ENCODE results near the gene IMPDH2.

IMPDH2 gene

DNA sequence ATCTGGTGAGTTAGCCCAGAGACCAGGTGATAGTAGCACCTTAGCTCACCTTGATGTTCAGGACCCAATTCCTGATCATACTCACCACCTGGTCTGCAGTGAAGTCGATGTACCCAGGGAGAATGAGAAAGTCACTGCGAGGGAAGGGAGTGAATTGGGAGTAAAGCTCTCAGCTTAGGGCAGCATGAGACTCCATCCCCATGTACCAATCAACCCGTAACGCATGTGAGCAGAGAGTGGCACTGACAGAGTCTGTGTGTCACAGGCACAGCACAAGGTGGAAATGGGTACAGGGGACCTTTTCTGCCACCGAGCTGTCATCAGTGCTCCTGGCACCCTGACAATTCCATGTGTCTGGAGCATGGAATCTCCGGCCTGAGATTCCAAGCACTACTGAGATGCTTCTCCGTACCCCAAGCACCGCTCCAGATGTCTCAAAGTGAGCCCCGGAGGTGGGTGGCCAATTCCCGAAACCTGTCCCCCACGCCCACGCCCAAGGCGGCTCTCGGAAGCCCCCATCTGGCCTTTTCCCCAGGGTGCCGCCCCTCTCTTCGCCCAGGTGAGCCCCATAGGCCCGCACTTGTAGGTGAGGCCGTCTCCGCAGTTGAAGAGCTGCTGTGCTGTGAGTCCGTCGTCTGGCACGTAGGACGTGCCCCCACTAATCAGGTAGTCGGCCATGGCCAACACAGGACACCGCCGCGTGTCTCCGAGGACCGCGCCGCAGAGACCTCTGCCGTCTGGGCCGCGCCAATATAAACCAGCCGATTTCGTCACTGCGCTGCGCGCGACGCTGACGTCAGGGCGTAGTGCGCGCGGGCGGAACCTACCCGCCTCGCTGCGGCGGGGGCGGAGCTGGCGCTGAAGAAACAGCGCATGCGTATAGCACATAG is at the start of gene IMPDH2:
TSS of gene IMPDH2 (minus strand) at position 726 of the 890 bp plus-strand sequence. CDS start at position 678, 48 bp downstream.
- peak; percentile 93 to 94 for DNase-seq

DNA sequence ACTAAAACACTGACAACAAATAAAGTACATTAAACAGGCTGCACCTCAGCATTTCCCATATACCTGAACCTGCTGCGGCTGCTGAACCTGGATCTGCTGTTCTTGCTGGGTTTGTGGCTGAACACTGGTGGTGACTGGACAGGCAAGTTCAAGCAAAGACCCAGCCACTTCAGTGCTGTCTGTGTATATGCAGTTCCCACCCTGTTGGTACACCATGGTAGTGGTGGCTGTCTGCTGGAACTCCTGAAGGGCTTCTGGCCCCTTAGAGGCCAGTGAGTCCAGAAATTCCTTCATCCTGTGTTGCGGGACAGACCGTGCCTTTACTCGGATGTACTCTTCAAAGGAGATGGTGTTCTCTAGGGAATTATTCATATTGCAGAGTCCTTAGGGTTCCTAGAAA is 47.4 kb upstream of the IMPDH2 start:
- DNase-seq, result no peak

DNA sequence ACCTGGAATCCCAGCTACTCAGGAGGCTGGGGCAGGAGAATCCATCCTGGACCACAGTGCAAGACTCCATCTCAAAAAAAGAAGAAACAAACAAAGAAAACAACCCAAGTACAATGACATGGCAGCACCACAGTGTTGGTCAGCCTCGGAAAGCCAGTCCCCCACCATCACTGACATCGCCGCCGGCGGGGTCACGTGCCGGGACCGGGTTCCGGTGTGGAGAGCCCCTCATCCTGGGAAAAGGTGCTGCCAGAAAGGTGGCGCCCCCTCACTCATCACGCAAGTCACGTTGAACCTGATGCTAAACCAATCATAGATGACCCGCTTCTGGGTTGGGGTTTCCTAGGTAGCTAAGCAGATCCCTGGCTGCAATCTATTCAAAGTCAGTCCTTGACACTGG is 46.9 kb upstream of the IMPDH2 start:
- DNase-seq, result no peak

DNA sequence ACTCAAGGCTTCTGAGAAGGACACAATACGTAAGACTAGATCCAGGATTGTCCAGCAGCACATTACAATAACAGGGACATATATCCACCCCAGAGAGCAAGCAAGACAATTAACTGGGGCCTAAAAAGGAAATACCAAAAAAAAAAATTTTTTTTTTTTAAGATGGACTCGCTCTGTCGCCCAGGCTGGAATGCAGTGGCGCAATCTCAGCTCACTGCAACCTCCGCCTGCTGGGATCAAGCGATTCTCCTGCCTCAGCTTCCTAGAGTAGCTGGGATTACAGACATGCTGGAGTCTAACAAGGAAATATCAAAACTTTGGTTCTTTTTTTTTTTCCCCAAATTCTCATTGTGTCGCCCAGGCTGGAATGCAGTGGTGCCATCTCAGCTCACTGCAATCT is 28.8 kb upstream of the IMPDH2 start:
- DNase-seq, result no peak

DNA sequence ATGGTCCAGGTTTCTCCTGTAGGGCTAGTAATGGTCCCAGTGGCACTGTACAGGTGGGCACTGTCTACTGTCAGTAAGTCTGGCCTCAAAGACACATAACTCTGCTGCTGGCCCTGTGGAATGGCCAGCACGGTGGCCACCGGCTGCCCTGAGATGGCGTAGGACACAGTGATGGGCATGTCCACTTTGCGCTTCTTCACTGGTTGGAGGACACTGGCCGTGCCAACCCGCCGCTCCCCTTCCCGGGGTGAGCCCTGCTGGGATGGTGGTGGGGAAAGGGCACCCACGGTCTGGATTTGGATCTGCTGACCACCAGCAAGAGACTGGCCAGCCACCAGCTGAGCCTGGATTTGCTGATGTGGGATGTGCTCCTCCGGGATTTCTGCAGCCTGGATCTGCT is 28.1 kb upstream of the IMPDH2 start:
- no peak for DNase-seq

DNA sequence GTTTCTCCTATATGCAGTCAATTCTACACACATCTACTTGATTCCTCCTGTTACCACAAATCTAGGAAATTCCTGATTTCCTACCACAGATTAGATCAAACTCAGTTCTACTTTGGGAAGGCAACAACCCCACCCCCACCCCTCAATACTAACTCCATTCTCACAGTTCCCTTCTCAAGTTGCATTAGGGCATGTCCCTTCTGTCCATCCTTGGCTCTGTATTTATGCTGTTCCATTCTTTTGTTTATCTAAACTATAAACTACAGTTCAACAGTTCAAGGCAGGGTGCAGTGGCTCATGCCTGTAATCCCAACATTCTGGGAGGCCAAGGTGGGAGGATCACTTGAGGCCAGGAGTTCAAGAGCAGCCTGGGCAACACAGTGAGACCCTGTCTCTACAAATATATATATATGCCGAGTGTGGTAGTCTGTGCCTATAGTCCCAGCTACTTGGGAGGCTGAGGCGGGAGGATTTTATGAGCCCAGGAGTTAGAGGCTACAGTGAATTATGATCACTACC is 25.2 kb upstream of the IMPDH2 start:
- DNase-seq, result no peak

DNA sequence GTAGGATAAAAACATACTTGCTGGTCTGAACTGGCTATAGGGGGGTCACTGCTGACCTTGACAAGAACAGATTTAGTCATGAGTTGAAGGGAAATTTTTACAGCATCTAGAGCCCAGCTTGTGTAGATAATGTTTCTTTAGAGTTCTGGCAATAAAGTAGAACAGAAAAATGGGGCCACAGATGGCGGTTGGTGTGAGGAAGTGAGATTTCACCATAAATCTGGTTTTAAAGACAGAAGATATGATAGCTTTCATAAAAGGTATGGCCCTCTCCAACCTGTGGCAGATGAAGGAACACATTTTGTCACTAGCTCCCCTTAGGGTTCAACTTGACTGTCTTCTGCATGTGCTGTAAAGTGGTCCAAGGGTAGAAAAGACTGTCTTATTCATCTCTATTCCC is 24.3 kb upstream of the IMPDH2 start:
- DNase-seq, result no peak

DNA sequence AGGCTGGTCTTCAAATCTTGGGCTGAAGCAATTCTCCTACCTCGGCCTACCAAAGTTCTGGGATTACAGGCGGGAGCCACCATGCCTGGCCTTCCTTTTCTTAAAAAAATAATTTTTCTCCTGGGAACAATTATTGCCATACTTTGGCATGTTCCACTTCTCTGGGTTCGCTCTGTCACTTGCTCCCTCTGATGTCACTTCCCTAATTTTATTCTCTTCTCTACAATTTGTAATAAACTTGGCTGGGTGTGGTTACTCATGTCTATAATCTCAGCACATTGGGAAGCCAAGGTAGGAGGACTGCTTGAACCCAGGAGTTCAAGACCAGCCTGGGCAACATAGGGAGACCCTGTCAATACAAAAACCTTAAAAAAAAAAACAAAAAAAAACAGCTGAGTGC is 6.1 kb upstream of the IMPDH2 start:
- DNase-seq, result no peak

DNA sequence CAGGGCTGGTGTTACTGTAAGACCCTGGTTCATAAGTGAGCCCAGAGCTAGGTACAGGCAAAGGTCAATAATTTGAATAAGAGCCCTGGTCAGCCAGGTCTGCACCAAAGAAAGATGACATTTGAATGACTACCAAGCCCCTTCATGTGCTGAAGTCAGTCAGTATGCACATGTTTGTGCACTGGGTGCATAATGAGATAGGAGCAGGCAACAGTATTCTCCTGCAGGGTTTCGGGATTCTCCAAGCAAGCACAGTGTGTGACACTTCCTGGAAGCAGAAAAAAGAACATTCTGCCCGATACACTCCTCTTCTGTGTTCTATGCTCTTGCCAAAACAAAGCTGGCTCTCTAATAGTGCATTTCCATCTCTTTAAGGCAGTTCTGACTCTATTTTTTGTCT is 5.5 kb upstream of the IMPDH2 start:
- no peak for DNase-seq

DNA sequence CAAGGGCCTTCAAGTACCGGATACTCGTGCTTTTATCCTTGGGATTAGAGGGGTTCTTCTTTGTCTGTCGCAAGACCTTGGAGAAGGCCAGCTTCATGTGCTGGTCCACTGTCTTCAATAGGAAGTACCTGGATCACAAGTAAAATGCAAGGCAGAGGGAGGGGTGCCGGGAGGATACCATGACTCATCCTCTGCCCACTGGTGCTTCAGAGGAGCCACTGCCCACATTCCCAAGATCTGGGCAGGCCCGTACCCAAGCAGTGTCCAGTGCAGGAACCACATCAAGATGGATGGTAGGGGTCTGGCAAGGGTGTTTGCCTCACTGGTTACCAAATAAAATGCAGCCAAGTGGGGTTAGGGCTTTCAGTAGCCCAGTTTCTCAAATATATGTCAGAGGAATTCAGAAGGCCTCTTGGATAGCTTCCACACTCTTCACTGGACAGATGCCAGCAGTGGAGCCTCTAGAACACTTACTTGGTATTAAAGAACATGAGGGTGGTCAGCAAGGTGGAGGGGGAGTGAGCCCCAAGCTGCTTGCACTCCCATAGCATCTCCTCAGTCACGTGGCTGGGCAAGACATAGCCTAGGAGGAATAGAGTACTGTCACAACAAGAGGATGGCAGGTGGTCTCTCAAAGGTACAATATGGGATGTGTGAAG is 3.6 kb upstream of the IMPDH2 start:
- no peak for DNase-seq

DNA sequence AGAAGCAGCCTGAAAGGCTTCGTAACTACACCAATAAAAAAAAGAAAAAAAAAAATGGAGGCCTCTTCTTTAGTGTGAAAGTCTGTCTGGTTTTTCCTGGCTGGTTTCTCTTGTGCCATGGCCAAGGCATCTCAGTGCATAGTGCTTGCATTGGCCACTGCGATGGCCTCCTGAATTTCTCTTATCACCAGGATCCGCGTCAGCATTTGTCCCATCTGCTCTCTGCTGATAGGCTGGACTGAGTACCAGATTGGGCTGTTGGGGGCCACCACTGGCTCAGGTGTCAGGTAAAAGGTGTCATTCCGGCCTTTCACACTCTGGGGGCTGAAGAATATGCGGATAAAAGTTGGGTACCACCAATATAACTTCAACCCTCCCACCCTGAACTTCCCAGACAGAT is 1.1 kb upstream of the IMPDH2 start:
- no peak for DNase-seq

DNA sequence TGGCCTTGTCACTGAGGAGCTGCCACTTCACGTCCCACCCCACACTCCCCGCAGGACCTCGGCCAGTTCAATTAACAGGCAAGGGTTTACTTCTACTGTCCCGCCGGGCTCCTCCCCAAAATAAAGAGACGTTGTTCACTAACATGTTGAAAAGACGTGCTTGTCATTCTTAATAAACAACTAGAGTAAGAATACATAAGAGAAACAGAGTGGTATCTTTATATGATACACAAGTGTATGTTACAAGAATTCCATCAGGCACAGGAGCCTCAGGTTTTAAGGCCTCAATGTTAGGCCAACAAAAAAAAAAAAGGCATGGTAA is 326 bp upstream of the IMPDH2 start:
- no peak for DNase-seq

DNA sequence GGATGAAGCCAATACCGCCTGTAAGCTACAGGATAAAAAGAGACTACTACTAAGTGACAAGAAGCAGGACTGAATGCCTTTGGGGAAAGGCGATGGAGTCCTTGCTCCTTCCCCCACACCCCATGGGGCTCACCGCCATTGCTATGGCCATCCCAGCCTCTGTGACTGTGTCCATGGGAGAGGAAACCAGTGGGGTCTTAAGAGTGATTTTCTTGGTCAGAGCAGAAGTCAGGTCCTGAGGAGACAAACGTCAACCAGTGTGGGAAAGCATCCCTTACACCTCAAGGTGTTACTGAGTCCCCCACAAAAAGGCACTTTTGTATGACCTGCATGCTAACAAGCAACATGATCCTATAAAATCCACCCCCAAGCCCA is 913 bp downstream of the IMPDH2 start:
- DNase-seq, result no peak

DNA sequence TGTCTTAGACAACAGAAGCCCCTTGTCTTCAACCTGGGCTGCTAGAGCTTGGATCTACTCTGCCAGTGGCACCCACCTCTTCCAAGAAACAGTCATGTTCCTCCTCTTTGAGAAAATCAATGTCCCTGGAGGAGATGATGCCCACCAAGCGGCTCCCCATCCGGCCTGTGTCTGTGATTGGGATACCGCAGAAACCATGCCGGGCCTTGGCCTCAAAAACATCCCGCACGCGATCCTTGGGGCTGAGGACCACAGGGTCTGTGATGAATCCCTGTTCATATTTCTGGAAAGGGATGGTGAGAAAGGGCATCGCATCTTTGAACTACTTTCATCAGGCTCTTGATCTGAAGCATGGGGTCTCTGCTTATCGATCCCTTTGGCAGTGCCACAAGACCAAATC is 1.6 kb downstream of the IMPDH2 start:
- peak in 1 of 2 experiments; percentile 13 for DNase-seq

DNA sequence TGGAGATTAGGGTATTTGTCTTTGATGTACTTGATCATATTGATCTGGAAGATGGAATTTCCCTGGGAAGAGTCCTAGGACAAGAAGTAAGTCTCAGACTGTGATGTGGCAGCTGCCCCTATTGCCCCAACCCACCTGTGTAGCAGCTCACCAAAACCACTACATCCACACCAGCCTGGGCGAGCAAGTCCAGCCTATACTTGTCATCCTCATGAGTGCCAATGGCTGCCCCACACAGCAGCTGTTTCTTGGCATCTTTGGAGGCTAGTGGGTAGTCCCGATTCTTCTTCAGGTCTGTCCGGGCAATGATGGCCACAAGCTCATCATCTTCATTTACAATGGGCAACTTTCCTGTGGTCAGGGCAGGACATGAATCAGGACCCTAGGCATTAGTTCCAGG is 2.7 kb downstream of the IMPDH2 start:
- no peak for DNase-seq

DNA sequence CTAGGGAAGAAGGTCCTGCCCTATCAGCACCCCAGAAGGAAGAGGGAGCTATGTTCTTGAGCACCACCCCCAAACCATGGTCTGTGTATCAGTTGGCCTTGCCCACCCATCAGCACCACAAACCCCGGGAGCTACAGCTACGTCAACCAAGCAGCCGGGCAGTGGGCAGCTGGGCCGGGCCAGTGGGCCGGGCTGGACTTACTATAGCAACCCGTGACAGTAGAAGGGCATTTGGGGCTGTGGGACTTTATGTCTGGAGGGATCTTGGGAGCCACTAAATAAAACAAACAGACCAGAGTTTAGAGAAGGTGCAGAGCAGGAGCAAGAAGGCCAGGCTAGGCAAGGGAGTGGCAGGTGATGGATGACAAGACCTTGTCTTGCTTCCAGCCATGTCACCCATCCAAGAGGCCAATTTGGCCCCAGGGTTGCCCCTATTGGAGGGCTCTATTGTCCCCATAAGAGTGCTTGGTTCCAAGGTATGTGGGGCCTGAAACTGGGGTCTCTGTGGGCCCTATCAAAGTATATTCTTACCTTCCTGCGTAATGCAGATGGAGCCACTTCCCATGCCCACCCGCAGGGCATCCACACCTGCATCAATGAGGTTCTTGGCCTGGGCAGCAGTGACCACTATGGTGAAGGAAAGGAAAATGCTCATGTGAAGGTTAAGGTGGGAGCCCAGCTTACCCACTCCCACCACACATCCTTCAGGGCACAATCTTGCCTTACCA is 3.2 kb downstream of the IMPDH2 start:
- DNase-seq, result no peak

DNA sequence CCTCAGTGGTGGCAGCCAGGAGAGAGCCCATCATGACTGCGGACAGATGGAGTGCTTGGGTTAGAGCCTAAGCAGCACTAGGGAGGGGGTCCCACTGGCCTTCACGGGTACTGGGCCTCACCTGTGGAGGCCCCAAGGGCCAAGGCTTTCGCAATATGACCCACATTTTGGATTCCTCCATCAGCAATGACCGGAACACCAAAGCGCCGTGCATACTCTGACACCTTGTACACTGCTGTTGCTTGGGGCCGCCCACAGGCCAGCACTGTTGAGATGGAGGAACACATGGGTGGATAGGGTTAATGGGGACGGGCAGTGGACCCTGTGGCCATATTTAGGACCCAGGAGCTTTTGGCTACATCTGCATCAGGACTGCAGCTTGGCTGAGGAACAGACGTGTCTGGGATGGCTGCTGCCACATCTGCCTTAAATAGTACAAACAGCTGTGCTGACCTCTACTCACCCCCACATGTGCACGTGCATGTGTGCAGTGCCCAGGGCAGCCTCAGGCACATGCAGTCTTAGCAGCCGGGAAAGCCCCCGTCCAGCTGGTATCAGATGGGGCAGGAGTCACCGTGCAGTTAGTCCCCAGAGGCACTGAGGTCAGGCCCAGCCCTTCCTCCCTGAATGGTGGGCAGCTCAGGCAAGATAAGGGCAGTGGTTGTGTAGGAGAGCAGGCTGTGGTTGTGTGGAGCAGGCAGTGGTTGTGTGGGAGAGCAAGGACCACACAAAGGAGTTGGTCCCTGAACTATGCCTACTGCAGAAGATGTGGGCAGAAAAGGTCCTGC is 4.0 kb downstream of the IMPDH2 start:
- DNase-seq, result no peak

DNA sequence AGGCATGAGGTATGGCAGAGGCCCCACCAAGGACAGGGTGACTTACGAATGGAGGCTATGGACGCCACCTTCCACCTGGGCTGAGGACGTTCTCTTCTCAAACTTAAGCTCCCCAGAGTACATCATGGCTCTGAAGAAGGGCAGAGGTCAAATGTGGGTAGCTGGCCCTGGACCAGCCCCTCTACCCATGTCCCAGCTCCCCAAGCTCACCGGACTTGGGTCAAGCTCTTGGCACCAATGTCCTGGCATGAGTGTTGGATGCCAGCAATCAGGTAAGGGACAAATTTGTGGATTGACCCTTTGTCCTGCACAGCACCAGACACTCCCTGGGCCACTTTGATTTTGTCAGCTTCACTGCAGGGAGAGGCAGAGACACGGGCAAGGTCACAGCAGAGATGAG is 4.7 kb downstream of the IMPDH2 start:
- DNase-seq, result no peak

DNA sequence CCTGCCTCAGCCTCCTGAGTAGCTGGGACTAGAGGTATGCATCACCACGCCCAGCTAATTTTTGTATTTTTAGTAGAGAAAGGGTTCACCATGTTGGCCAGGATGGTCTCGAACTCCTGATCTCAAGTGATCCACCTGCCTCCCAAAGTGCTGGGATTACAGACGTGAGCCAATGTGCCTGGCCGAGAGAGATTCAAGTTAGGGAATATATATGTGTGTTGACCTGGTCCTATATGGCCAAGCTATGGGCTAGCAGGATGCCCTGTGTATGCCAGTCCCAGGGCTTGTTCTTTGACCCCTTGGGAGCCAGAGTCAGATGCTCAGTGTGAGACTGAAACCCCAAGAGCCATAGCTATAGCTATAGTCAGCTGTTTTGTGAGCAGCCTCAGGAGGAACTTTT is 5.4 kb downstream of the IMPDH2 start:
- no peak for DNase-seq

DNA sequence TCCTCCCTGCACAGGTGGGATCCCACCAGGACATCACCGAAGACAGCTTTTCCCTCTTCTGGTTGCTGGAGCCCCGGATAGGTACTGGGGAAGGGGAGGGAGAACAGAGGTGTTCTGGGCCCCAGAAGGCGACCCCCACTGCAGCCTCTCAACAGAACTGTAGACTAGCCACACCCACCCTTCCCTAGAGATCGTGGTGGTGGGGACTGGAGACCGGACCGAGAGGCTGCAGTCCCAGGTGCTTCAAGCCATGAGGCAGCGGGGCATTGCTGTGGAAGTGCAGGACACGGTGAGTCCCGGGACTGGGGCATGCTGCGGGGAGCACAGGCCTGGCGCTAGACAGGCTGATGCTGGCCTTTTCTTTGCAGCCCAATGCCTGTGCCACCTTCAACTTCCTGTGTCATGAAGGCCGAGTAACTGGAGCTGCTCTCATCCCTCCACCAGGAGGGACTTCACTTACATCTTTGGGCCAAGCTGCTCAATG is 6.5 kb downstream of the IMPDH2 start:
- peak in 1 of 2 experiments; percentile 41 for DNase-seq

DNA sequence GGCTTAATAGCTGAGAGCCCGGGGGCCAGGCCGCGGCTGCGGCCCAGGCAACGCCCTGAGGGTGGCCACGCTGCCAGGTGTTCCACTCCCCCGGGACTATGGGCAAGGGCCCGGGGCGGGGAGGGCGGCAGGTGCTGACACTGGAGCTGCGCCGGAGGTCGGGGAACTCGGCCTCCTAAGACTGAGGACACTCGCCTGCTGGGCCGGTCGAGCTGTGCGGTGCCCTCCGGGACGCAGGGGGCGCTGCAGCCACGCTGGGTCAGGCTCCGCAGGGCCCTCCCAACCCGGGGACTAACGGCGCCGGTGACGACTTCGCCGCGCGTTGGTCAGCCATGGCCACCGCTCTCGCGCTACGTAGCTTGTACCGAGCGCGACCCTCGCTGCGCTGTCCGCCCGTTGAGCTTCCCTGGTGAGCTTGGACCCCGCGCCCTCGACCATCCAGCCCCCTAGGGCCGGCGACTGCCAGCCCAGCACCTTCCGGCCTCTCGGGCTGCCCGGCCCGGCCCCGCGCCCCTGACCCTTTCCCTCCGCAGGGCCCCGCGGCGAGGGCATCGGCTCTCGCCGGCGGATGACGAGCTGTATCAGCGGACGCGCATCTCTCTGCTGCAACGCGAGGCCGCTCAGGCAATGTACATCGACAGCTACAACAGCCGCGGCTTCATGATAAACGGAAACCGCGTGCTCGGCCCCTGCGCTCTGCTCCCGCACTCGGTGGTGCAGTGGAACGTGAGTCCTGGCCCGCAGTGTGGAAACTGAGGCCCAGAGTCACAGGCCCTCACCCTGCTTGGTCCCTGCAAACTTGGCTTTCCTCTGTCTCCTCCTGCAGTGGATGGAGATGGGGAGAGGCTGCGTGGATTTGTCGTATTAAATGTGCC is 7.1 kb downstream of the IMPDH2 start, which contains the start of gene NDUFAF3:
TSS of gene NDUFAF3 (plus strand) at position 309 of the 875 bp plus-strand sequence. CDS start at position 333, 24 bp downstream.
- DNase-seq, result peak; percentile 93 to 95

Data from activated CD4-positive, alpha-beta T cell treated with anti-CD3 and anti-CD28 coated beads, Interleukin-2, amount 50 U/mL, for 48 hours (primary cell).